Lower leg skin (tissue), 4 donors: ENCODE data around the gene SEMA3D. TPM values are rescaled to one million over a fixed set of nuclear protein-coding genes. Genes with fewer than 3 reads are reported as not detected.

Experiments
- DNase-seq, 2 donors: peaks; one replicate each; pipeline ENCODE4 v3.0.0-alpha.2; 2019; ENCODE audit warnings: low spot score in 2 of 2
- H3K4me3 ChIP-seq: fragments of 200-600 bp; sonication (generic); 2 replicates; pipeline ENCODE4 v1.5.1; 2017; ENCODE audit warnings: mild to moderate bottlenecking, low read depth; ENCODE audit not compliant: poor library complexity, severe bottlenecking
- CTCF ChIP-seq, 3 donors: fragments of 450-650 bp; IDR thresholded peaks; one replicate each; pipeline ENCODE4 v1.5.1; 2016; ENCODE audit warnings: antibody characterized with exemption in 3 of 3, mild to moderate bottlenecking in 3 of 3, moderate library complexity in 2 of 3
- POLR2A ChIP-seq, 2 donors: fragments of 450-650 bp; IDR thresholded peaks; one replicate each; pipeline ENCODE4 v1.6.1; 2016 to 2017; ENCODE audit warnings: antibody characterized with exemption in 2 of 2, mild to moderate bottlenecking in 1 of 2, moderate library complexity in 1 of 2
- whole genome bisulfite sequencing, 2 donors: methylation state at CpG; one replicate each; pipeline ENCODE4 v1.1.5; 2018; 5-methylcytosine and 5-hydroxymethylcytosine counted together
- intact Hi-C: fragments of 100-400 bp; cut with DNase I; formaldehyde crosslinking; loops from one replicate; pipeline ENCODE4 v1.15.0; 2023; ENCODE audit warnings: low total_unique reads
- total RNA-seq, 4 donors: library from RNA; depleted of rRNA; stranded (reverse); fragments of >200 nt; gene quantifications; one replicate each; pipeline ENCODE4 v1.1.0, GENCODE V29; 2016

The SEMA3D gene
- total RNA-seq, 4 donors from 2014 or later: 2.4 to 4.7 (median 2.7) TPM

- no peak for DNase-seq
- WGBS, 2 donors: 84 to 91% methylated on average over 11 of the region's 11 CpGs
- TF ChIP-seq POLR2A (IDR thresholded peaks at IDR 0.05): no peak
- TF ChIP-seq CTCF (IDR thresholded peaks at IDR 0.05): no peak
- intact Hi-C loops: no loop called here
- no peak overlapping the region for H3K4me3 ChIP-seq
Observed at GRCh38 chr7:85039196-85039923, 147.5 kb downstream of the SEMA3D start.

- 30 to 39% methylated on average over 2 of the region's 2 CpGs for WGBS, 2 donors
- no peak for DNase-seq
- intact Hi-C loops: no loop called here
- H3K4me3 ChIP-seq: no peak overlapping the region
- no peak for TF ChIP-seq POLR2A (IDR thresholded peaks at IDR 0.05)
- no peak for TF ChIP-seq CTCF (IDR thresholded peaks at IDR 0.05)
Observed at GRCh38 chr7:85038466-85038865, 148.4 kb downstream of the SEMA3D start.

- intact Hi-C loops: no loop called here
- no peak overlapping the region for H3K4me3 ChIP-seq
- DNase-seq: no peak
- 68 to 75% methylated on average over 7 of the region's 7 CpGs for WGBS, 2 donors
- TF ChIP-seq POLR2A (IDR thresholded peaks at IDR 0.05) (no peak), CTCF (IDR thresholded peaks at IDR 0.05) (no peak)
Observed at GRCh38 chr7:85033263-85033662, 153.6 kb downstream of the SEMA3D start.

GRCh38 chr7:85031475-85031874 is 155.4 kb downstream of the SEMA3D start:
- no peak for TF ChIP-seq POLR2A (IDR thresholded peaks at IDR 0.05)
- no peak for TF ChIP-seq CTCF (IDR thresholded peaks at IDR 0.05)
- DNase-seq: no peak
- intact Hi-C loops: no loop called here
- WGBS, 2 donors: 72 to 80% methylated on average over 3 of the region's 3 CpGs
- no peak overlapping the region for H3K4me3 ChIP-seq

- TF ChIP-seq POLR2A (IDR thresholded peaks at IDR 0.05): no peak
- TF ChIP-seq CTCF (IDR thresholded peaks at IDR 0.05): no peak
- intact Hi-C loops: no loop called here
- no peak for DNase-seq
- H3K4me3 ChIP-seq: no peak overlapping the region
Observed at GRCh38 chr7:85030893-85031292, 156.0 kb downstream of the SEMA3D start.

- WGBS, 2 donors: 49 to 59% methylated on average over 3 of the region's 3 CpGs
- intact Hi-C loops: loop anchor here (10.0 kb wide), 1 partner anchor 1051 kb away; no protein-coding TSS in a partner anchor
- no peak for TF ChIP-seq POLR2A (IDR thresholded peaks at IDR 0.05)
- TF ChIP-seq CTCF (IDR thresholded peaks at IDR 0.05): no peak
- peak in 1 of 2 donors; percentile 83 for DNase-seq
- no peak overlapping the region for H3K4me3 ChIP-seq
Observed at GRCh38 chr7:85025312-85025756, 161.5 kb downstream of the SEMA3D start.
